Measurements from ENCODE around the gene MYO5A. TPM values are rescaled to one million over a fixed set of nuclear protein-coding genes. Genes with fewer than 3 reads are reported as not detected.

MYO5A gene
- total RNA-seq, 1 experiment from 2014 or later = 17.6 TPM

GRCh38 chr15:52257734-52258062, 271.0 kb downstream of the MYO5A start:
- ATAC-seq (no peak), DNase-seq (ENCODE audit: low read depth, low spot score) (no peak)
- intact Hi-C loops (cut with micrococcal nuclease) = loop anchor here (2.0 to 10.0 kb wide), 4 partner anchors 40 to 421 kb away; partner anchors contain the start of genes ARPP19, ATOSA and MYO5C
- Histone ChIP-seq H3K27me3 (ENCODE audit: insufficient read depth, low read length) (no peaks in the 10 kb centered on the region), H3K36me3 (ENCODE audit: control insufficient read depth in 1 of 2, insufficient read depth in 2 of 2, low read length in 2 of 2) (peaks cover 12 to 15% of the 10 kb centered on the region in 2 experiments), H3K27ac (ENCODE audit: low read depth, low read length) (no peak overlapping the region), H3K79me2 (ENCODE audit: insufficient read depth, low read length) (no peaks in the 10 kb centered on the region), H3K4me2 (ENCODE audit: low read length) (no peak overlapping the region), H3K9ac (ENCODE audit: low read length) (no peak overlapping the region), H3K9me2 (ENCODE audit: insufficient read depth) (no peaks in the 10 kb centered on the region), H2AFZ (ENCODE audit: low read depth, low read length, poor library complexity, severe bottlenecking) (no peak overlapping the region), H3K4me1 (ENCODE audit: control insufficient read depth in 1 of 2, insufficient read depth in 2 of 2, low read length in 2 of 2) (peaks cover 22 to 43% of the 10 kb centered on the region in 2 experiments), H3K9me3 (ENCODE audit: control insufficient read depth in 1 of 2, insufficient read depth in 1 of 2, low read depth in 1 of 2, low read length in 2 of 2) (no peaks in the 10 kb centered on the region), H4K20me1 (ENCODE audit: insufficient read depth) (no peaks in the 10 kb centered on the region), H3K4me3 (replicated peaks in 1 of 2; ENCODE audit: low read depth in 1 of 2, low read length in 2 of 2) (no peak overlapping the region)
- no TSS peak for BruUV-seq (replicated peaks)
- RAD21 ChIA-PET (ENCODE audit: low non-redundant PET in 1 of 2, low total read pairs in 2 of 2, uncharacterized antibody in 2 of 2, unreplicated experiment in 2 of 2) = no interaction called here
- CTCF ChIA-PET = interaction anchor here (8.3 kb wide), 1 partner anchor 477 kb away, joined by 72 read pairs; no protein-coding TSS in a partner anchor
- POLR2A ChIA-PET = no interaction called here
- TF ChIP-seq RAD21 (IDR thresholded peaks at IDR 0.05; ENCODE audit: low read depth) (no peak), SRF (IDR thresholded peaks at IDR 0.05; ENCODE audit: low read depth) (no peak)

MicroRNA genes within 50 kb of the gene (microRNA counts, 767-probe panel; counts per million panel counts)
- not detected for microRNA hsa-miR-1266

Small RNA genes within 50 kb of the gene (microRNA-seq; reads per million reads assigned to microRNA genes)
- 12.1 reads per million, percentile 33 among the genes with 10 or more reads in this experiment for gene MIR1266 (ENCODE audit: borderline number of aligned reads)

Other genes with a start within 250 kb of the MYO5A start
- gene MYO5C, start 233.1 kb downstream of the MYO5A start, total RNA-seq (2021; ENCODE audit: unreplicated experiment) = 34.0 TPM
- gene ARPP19, start 40.1 kb upstream of the MYO5A start, total RNA-seq (2021; ENCODE audit: unreplicated experiment) = 163 TPM
- 4.7 TPM for gene ATOSA, start 150.5 kb upstream of the MYO5A start, total RNA-seq (2021; ENCODE audit: unreplicated experiment)

All from HCT116 (cell line).